ENCODE data around the gene ALDH3A1.

ALDH3A1 gene

DNA sequence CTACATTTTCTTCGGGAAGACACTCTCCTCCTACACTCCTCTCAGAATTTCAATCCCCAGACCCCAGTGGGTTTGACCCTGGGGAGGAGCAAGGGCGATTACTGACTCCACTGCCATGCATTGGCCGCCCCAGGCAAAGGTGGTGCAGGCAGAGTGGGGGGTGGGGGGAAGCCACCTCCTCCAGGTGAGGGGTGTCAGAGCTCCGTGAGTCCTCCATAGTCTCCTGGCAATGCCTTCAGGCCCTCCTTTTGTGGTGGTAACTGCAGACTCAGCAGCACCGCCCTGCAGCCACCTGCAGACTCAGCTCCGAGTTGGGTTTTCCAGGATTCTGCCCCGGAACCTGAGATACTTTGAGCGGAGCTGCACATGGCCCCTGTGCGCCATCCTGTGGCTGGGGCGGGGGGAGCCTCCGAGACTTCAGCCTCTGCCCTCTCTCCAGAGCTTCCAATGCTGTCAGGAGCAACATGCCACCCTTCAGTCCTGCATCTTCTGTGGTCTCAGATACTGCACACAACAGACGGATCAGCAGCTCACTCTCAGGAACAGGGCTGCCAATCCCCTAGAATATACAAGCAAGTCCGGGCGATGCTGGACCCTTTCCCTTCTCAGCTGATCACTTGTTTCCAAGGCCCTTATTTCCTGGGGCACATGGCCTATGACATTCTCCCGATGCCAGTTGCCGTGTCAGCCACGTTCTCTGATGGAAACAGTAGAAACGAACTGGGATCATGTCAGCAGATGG lies 29.3 kb downstream of the ALDH3A1 start:
- DNase-seq: peak; percentile 39

GRCh38 chr17:19718041-19718612 lies 30.0 kb downstream of the ALDH3A1 start:
- no peak for DNase-seq

GRCh38 chr17:19717411-19717908 lies 30.6 kb downstream of the ALDH3A1 start:
- DNase-seq: no peak

DNA sequence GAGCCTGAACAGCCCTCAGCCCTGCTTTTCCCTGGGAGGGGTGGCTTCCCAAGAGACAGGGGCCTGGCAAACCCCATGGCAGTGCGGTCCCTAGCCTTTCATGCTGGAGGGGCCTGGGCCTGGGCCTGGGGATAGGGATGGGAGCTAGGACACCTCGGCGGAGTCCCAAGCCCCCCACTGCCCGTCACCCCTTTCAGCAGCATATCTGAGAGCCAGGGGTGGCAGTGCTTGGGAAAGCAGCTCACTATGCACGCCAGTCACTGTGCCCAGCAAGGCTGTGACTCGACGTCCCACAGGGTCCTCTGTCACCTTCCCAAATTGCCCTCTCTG lies 31.1 kb downstream of the ALDH3A1 start:
- DNase-seq: no peak

- DNase-seq: peak; percentile 14
Observed at GRCh38 chr17:19716108-19717030, 31.7 kb downstream of the ALDH3A1 start, which contains the start of gene SLC47A2. SLC47A2 (minus strand) TSS chr17:19716584; CDS start chr17:19716555, 29 bp downstream.

- DNase-seq: peak; percentile 66
Observed at GRCh38 chr17:19714542-19715411, 33.3 kb downstream of the ALDH3A1 start.

DNA sequence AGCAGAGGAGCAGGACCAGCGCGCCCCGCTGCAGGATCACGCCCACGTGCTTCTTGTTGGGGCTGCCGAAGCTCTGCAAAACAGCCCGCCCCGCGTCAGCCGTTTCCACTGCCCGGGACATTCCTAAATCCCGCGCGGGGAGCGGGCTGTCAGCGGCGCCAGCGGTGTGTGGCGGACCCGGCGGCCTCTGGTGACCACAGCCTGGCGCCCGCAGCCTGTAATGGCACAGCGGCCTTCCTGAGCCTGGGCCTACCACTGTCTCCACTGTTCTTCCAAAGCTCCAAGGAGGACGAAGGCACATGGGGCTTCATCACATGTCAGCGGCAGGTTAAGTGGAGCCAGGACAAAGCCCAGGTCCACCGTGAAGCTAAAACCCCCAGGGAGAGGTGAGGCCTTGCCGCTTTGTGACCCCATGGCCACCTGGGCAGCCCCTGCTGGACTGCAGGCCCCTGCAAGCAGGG lies 34.2 kb downstream of the ALDH3A1 start:
- no peak for DNase-seq

DNA sequence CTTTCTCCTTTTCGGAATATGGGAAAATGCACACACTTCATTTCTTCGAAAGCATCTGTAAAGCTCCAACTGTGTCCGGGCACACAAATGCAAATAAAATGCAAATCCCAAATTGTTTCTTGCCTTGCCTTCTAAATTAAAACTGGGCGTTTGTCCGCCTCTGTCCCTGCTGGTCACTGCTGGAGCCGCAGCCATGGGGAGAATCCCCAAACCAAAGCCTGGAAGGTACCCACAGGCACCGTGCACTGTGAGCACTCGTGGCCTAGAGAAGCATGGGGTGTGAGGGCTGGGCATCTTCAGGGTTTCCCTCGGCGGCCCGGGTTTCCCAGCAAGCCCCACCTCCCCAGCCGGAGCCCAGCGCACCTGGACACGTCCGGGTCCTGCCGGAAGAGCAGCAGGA lies 34.6 kb downstream of the ALDH3A1 start:
- DNase-seq: peak; percentile 59

DNA sequence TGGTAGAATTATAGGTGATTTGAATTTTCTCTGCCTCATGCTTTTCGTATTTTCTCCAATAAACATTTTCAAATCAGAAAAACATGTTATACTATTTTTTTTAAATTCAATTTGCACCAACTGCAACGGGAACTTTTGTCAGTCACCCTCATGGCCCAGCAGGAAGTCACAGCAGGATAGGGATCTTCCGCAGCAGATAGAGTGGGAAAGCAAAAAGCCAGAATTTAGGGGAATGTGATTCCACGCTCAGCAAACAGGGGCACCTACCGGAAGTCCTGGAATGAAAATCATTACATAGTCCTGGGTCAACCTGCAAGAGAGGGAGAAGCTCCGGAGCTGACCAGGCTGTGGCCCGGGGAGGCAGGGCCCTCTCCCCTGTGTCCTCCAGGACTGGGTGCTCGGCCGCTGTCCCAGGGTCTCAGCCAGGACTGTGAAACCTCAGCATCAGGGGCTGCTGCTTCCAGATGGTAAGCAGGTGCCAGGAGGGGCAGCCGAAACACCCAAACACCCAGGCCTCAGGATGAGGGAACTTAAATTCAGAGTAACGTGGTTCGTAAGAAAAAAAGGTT lies 35.6 kb downstream of the ALDH3A1 start:
- DNase-seq: no peak

DNA sequence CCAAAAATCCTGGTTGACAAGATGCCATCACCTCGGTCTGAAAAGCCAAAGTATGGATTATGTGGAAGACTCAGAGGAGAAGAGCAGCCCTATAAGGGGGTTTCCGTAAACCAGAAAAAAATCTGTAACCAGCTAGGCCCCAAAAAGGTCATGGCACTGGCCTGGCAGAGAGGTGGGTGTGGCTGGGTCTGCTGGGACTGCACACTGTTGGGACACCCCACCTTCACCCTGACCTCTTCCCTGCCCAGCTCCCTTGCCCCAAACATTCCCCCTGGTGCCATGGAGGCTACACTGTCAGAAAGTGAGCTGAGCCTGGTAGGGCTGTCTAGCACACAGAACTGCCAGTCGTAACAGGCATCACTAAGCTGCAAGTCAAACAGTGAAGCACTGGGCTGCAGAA lies 38.3 kb downstream of the ALDH3A1 start:
- DNase-seq: no peak

GRCh38 chr17:19708431-19709175 lies 39.5 kb downstream of the ALDH3A1 start:
- DNase-seq: no peak

DNA sequence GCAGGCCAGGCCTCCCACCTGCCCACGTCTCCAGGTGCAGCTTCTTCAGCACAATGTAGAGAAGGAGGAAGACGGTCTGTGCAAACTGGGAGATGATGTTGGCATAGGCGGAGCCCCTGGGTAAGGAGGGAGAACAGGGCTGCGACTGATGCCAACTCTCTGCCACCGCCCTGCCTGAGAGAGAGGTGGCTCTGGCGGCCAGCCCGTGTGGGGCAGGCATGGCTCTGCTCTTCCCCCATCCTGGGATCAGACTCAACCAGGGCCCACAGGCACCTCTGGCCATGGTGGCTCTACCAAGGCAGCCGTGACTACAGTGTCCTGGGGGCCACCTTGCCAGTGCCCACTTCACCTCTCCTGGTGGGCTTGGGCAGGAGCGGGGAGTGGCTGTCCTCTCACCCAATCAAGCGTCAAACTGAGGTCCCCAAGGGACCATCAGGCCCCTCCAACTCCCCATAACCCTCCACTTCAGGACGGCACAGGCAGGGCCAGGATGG lies 40.3 kb downstream of the ALDH3A1 start:
- DNase-seq: no peak

GRCh38 chr17:19706791-19707727 lies 41.0 kb downstream of the ALDH3A1 start:
- DNase-seq: no peak

- DNase-seq: no peak
Observed at GRCh38 chr17:19705771-19706770, 42.0 kb downstream of the ALDH3A1 start.

DNA sequence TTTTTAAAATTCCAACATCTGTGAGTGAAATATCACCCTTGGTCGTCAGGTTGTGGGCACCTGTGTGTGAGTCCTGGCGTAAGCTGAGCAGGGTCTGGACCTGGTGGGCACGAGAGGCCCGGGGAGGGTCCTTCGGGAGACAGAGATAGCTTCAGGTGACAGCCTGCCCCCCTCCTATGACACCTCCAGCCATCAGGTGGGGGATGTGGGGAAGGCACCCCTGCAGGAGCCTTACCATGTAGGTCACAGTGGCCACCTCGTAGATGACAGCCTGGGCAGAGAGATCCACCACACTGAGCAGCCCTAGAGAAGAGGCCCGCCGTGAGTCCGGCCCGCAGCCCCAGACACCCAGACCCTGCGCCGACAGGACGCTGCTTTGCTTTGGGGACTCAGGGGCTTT lies 42.9 kb downstream of the ALDH3A1 start:
- DNase-seq: no peak

GRCh38 chr17:19703828-19704613 lies 44.1 kb downstream of the ALDH3A1 start:
- no peak for DNase-seq

DNA sequence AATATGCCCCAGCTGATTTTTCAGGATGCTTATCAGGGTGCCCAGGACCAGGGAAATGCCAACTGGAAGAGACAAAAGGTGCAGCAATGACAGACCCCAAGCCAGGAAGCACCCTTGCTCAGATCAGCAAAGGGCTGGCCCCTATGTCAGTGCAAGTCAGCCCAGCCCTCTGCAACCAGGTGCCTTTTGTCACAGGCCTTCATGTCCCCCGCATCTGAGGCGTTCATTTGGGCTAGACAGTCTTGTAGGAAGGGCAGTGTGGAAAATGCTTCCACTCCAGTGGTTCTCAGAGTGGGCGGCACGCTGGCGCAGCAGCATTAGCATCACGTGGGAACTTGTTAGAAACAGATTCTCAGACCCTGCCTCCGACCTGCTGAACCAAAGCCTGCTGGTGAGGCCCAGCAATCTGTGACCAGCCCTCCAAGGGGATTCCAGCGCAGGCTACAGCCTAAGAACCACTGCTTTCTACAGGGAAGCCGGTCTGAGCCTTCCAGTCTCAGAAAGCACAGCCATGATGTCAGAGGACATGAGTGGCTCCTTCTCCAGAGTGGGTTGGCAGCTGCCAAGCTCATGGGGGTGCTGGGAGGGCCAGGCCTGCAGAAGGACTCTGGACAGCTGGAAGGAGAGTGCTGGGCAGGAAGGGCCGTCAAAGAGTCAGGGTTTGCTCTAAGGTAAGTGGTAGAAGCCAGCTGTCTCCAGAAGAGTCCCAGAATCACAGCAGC lies 44.8 kb downstream of the ALDH3A1 start:
- DNase-seq: peak; percentile 23

All from DMS53 (cell line).